ENCODE results near the gene MLST8. TPM values are rescaled to one million over a fixed set of nuclear protein-coding genes. Genes with fewer than 3 reads are reported as not detected.

Gene MLST8
- total and polyA plus RNA-seq, 7 donors = 30.6 to 58.7 (median 41.4) TPM

DNA sequence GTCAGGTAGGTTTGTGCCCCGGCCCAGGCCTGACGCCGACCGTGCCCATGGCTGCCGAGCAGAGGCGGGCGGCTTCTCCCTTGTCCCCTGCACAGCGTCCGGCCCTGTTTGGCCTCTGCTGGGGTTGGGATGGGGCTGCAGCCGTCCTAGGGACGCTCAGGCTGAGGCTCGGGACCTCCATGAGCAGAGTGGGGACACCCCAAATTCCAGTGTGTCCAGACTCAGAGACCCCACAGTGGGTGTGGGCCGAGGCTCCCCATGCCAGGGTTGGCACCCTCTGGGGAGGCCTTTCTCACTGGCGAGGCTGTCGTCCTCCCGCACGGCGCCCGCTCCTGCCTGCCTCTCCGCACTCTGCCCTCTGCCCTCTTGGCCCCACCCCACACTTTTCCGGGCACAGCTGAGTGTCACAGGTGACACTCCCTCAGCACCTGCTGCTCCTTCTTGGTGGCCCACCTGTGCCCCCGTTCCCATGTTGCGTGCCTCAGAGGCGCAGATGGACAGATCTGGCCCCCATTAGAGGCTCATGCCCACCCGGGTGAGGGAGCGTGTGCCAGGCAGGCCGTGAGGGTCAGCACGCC, 33.6 kb upstream of the MLST8 start:
- no peaks in the 10 kb centered on the region for H3K27me3 ChIP-seq
- H3K4me3 ChIP-seq = no peak overlapping the region
- no peaks in the 10 kb centered on the region for H3K9me3 ChIP-seq
- no peak overlapping the region for H3K27ac ChIP-seq
- no peak for DNase-seq
- 89 to 95% methylated on average over 28 of the region's 28 CpGs for WGBS, 2 donors
- TF ChIP-seq, protein P1, sequence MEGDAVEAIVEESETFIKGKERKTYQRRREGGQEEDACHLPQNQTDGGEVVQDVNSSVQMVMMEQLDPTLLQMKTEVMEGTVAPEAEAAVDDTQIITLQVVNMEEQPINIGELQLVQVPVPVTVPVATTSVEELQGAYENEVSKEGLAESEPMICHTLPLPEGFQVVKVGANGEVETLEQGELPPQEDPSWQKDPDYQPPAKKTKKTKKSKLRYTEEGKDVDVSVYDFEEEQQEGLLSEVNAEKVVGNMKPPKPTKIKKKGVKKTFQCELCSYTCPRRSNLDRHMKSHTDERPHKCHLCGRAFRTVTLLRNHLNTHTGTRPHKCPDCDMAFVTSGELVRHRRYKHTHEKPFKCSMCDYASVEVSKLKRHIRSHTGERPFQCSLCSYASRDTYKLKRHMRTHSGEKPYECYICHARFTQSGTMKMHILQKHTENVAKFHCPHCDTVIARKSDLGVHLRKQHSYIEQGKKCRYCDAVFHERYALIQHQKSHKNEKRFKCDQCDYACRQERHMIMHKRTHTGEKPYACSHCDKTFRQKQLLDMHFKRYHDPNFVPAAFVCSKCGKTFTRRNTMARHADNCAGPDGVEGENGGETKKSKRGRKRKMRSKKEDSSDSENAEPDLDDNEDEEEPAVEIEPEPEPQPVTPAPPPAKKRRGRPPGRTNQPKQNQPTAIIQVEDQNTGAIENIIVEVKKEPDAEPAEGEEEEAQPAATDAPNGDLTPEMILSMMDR (IDR thresholded peaks at IDR 0.05) = no peak
- no peak for TF ChIP-seq POLR2A (IDR thresholded peaks at IDR 0.05)
- TF ChIP-seq POLR2AphosphoS5 (IDR thresholded peaks at IDR 0.05) = no peak
- TF ChIP-seq EP300 (IDR thresholded peaks at IDR 0.05) = no peak
- H3K36me3 ChIP-seq = peaks cover 30 to 100% (median 68%) of the 10 kb centered on the region in 4 donors
- H3K4me1 ChIP-seq = no peaks in the 10 kb centered on the region
- intact Hi-C loops (cut with DNase I) = no loop called here

DNA sequence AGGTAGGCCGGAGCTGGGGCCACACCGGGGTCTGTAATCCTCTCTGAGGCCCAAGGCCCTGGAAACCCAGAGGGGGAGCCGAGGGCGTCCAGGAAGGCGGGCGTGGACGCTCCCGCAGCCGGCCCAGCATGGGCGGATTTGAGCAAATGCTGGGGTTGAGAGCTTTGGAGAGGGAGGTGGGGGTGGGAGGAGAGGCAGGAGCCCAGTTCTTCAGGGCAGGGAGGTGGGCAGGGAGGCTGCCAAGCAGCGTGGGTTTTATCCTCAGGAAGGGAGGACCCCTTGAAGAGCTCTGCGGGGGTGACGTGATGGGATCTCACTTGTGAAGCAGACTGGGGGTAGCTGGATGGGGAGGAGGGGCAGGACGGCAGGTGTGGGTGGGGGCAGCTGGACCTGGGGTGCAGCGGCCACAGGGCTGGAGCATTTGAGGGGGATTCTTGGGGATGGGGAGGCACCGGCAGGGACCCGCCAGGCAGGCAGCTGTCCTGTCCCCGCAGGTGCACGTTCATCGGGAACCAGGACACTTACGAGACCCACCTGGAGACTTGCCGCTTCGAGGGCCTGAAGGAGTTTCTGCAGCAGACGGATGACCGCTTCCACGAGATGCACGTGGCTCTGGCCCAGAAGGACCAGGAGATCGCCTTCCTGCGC, 32.4 kb upstream of the MLST8 start:
- Histone ChIP-seq H3K4me1 (no peaks in the 10 kb centered on the region), H3K9me3 (no peaks in the 10 kb centered on the region), H3K27ac (no peak overlapping the region), H3K36me3 (peaks cover 30 to 100% (median 65%) of the 10 kb centered on the region in 4 donors), H3K4me3 (no peak overlapping the region), H3K27me3 (no peaks in the 10 kb centered on the region)
- no peak for DNase-seq
- 92 to 96% methylated on average over 29 of the region's 29 CpGs for WGBS, 2 donors
- TF ChIP-seq, protein P1 (IDR thresholded peaks at IDR 0.05) = no peak
- no peak for TF ChIP-seq POLR2A (IDR thresholded peaks at IDR 0.05)
- TF ChIP-seq EP300 (IDR thresholded peaks at IDR 0.05) = no peak
- no peak for TF ChIP-seq POLR2AphosphoS5 (IDR thresholded peaks at IDR 0.05)
- intact Hi-C loops (cut with DNase I) = no loop called here

DNA sequence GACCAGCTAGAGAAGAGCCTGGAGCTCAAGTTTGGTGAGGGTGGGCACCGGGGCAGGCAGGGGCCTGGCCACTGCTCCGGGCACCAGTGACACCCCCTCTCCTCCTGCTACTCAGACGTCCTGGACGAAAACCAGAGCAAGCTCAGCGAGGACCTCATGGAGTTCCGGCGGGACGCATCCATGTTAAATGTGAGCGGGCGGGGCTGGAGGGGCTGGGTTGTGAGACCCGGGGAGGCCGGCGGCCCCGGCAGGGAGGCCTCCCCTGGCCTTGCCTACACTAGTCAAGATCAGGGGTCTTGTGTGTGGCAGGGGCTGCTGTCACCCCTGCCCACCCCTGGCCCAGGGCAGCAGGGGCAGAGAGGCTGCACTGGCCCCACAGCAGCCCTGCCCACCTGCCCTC, 31.9 kb upstream of the MLST8 start:
- intact Hi-C loops (cut with DNase I) = no loop called here
- H3K9me3 ChIP-seq = no peaks in the 10 kb centered on the region
- no peak overlapping the region for H3K4me3 ChIP-seq
- H3K27ac ChIP-seq = no peak overlapping the region
- H3K36me3 ChIP-seq = peaks cover 30 to 98% (median 59%) of the 10 kb centered on the region in 4 donors
- TF ChIP-seq EP300 (IDR thresholded peaks at IDR 0.05) (no peak), POLR2A (IDR thresholded peaks at IDR 0.05) (no peak), POLR2AphosphoS5 (IDR thresholded peaks at IDR 0.05) (no peak)
- TF ChIP-seq, protein P1 (IDR thresholded peaks at IDR 0.05) = no peak
- H3K4me1 ChIP-seq = peaks cover 0 to 2% (median 0%) of the 10 kb centered on the region in 4 donors
- 91 to 94% methylated on average over 14 of the region's 14 CpGs for WGBS, 2 donors
- peaks cover 0 to 4% (median 0%) of the 10 kb centered on the region in 3 donors for H3K27me3 ChIP-seq
- DNase-seq = no peak

DNA sequence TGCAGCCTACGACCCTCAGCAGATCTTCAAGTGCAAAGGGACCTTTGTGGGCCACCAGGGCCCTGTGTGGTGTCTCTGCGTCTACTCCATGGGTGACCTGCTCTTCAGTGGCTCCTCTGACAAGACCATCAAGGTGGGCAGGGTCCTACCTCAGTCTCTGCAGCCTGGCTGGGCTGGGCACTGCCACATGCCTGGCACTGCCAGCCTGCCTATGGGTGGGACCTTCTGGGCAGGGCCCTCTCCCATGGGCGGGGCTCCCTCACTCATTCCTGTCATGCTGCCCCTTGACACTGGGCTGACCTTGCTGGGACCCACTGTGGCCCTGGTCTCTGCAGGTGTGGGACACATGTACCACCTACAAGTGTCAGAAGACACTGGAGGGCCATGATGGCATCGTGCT, 31.3 kb upstream of the MLST8 start:
- no peak overlapping the region for H3K4me3 ChIP-seq
- 91 to 92% methylated on average over 4 of the region's 4 CpGs for WGBS, 2 donors
- TF ChIP-seq, protein P1 (IDR thresholded peaks at IDR 0.05) = no peak
- TF ChIP-seq POLR2A (IDR thresholded peaks at IDR 0.05) (no peak), POLR2AphosphoS5 (IDR thresholded peaks at IDR 0.05) (no peak), EP300 (IDR thresholded peaks at IDR 0.05) (no peak)
- peaks cover 30 to 92% (median 56%) of the 10 kb centered on the region in 4 donors for H3K36me3 ChIP-seq
- no peaks in the 10 kb centered on the region for H3K9me3 ChIP-seq
- H3K4me1 ChIP-seq = peaks cover 0 to 5% (median 0%) of the 10 kb centered on the region in 4 donors
- intact Hi-C loops (cut with DNase I) = no loop called here
- no peak overlapping the region for H3K27ac ChIP-seq
- H3K27me3 ChIP-seq = peaks cover 0 to 8% (median 0%) of the 10 kb centered on the region in 3 donors
- DNase-seq = no peak
